Measurements from ENCODE around the gene LRRFIP2. TPM values are rescaled to one million over a fixed set of nuclear protein-coding genes. Genes with fewer than 3 reads are reported as not detected.

The LRRFIP2 gene
- total RNA-seq, 1 donor from 2014 or later, result 62.4 TPM

GRCh38 chr3:37190667-37191066 is 16.3 kb upstream of the LRRFIP2 start:
- peaks cover 4% of the 10 kb centered on the region for H3K4me1 Mint-ChIP-seq (ENCODE audit: low read depth, unreplicated experiment)
- no peak for FAIRE-seq
- TF ChIP-seq EZH2 (IDR thresholded peaks at IDR 0.05; ENCODE audit: insufficient read depth, low read length) (no peak), CTCF (IDR thresholded peaks at IDR 0.05; ENCODE audit: insufficient read depth, low read depth, low read length) (no peak)
- H3K9me3 Mint-ChIP-seq (ENCODE audit: unreplicated experiment), result no peaks in the 10 kb centered on the region
- no peak overlapping the region for H3K27ac ChIP-seq (ENCODE audit: low read depth, low read length)
- H3K27ac Mint-ChIP-seq (ENCODE audit: unreplicated experiment), result no peak overlapping the region
- no peak overlapping the region for H3K4me2 ChIP-seq (ENCODE audit: low read length)
- H3K4me3 Mint-ChIP-seq (ENCODE audit: unreplicated experiment), result no peak overlapping the region
- no peak for DNase-seq (ENCODE audit: low read depth)
- no peak overlapping the region for H2AFZ ChIP-seq (ENCODE audit: low read depth, low read length)
- H3K36me3 ChIP-seq (ENCODE audit: insufficient read depth, low read length), result no peaks in the 10 kb centered on the region
- H3K4me1 ChIP-seq (ENCODE audit: insufficient read depth, low read length), result no peaks in the 10 kb centered on the region
- no peaks in the 10 kb centered on the region for H4K20me1 ChIP-seq (ENCODE audit: insufficient read depth, low read length)
- no peak overlapping the region for H3K4me3 ChIP-seq (ENCODE audit: insufficient read depth, low read depth, low read length)
- no peaks in the 10 kb centered on the region for H3K36me3 Mint-ChIP-seq (ENCODE audit: low read depth, unreplicated experiment)
- H3K9me3 ChIP-seq (ENCODE audit: insufficient read depth, low read depth, low read length), result no peaks in the 10 kb centered on the region
- H3K79me2 ChIP-seq (ENCODE audit: insufficient read depth, low read length), result no peaks in the 10 kb centered on the region
- H3K27me3 ChIP-seq (ENCODE audit: insufficient read depth, low read length), result no peaks in the 10 kb centered on the region
- H3K9ac ChIP-seq (ENCODE audit: low read length), result no peak overlapping the region
- no peaks in the 10 kb centered on the region for H3K27me3 Mint-ChIP-seq (ENCODE audit: low read depth, unreplicated experiment)

GRCh38 chr3:37189109-37189508 is 14.7 kb upstream of the LRRFIP2 start:
- Histone ChIP-seq H2AFZ (ENCODE audit: low read depth, low read length) (no peak overlapping the region), H3K4me1 (ENCODE audit: insufficient read depth, low read length) (peaks cover 3% of the 10 kb centered on the region), H3K27me3 (ENCODE audit: insufficient read depth, low read length) (no peaks in the 10 kb centered on the region), H4K20me1 (ENCODE audit: insufficient read depth, low read length) (no peaks in the 10 kb centered on the region), H3K4me3 (ENCODE audit: insufficient read depth, low read depth, low read length) (no peak overlapping the region), H3K36me3 (ENCODE audit: insufficient read depth, low read length) (no peaks in the 10 kb centered on the region), H3K27ac (ENCODE audit: low read depth, low read length) (no peak overlapping the region), H3K9me3 (ENCODE audit: insufficient read depth, low read depth, low read length) (no peaks in the 10 kb centered on the region), H3K79me2 (ENCODE audit: insufficient read depth, low read length) (no peaks in the 10 kb centered on the region), H3K4me2 (ENCODE audit: low read length) (no peak overlapping the region), H3K9ac (ENCODE audit: low read length) (no peak overlapping the region)
- FAIRE-seq (no peak), DNase-seq (ENCODE audit: low read depth) (no peak)
- Mint-ChIP-seq H3K4me1 (ENCODE audit: low read depth, unreplicated experiment) (peaks cover 4% of the 10 kb centered on the region), H3K27ac (ENCODE audit: unreplicated experiment) (no peak overlapping the region), H3K36me3 (ENCODE audit: low read depth, unreplicated experiment) (no peaks in the 10 kb centered on the region), H3K4me3 (ENCODE audit: unreplicated experiment) (no peak overlapping the region), H3K9me3 (ENCODE audit: unreplicated experiment) (no peaks in the 10 kb centered on the region), H3K27me3 (ENCODE audit: low read depth, unreplicated experiment) (no peaks in the 10 kb centered on the region)
- no peak for TF ChIP-seq CTCF (IDR thresholded peaks at IDR 0.05; ENCODE audit: insufficient read depth, low read depth, low read length)
- no peak for TF ChIP-seq EZH2 (IDR thresholded peaks at IDR 0.05; ENCODE audit: insufficient read depth, low read length)

- Histone ChIP-seq H3K4me3 (ENCODE audit: insufficient read depth, low read depth, low read length) (no peak overlapping the region), H4K20me1 (ENCODE audit: insufficient read depth, low read length) (no peaks in the 10 kb centered on the region), H3K27ac (ENCODE audit: low read depth, low read length) (peak overlapping the region; percentile 87), H3K27me3 (ENCODE audit: insufficient read depth, low read length) (no peaks in the 10 kb centered on the region), H3K4me2 (ENCODE audit: low read length) (peak overlapping the region; percentile 67), H3K36me3 (ENCODE audit: insufficient read depth, low read length) (no peaks in the 10 kb centered on the region), H3K79me2 (ENCODE audit: insufficient read depth, low read length) (peaks cover 24% of the 10 kb centered on the region), H3K9me3 (ENCODE audit: insufficient read depth, low read depth, low read length) (no peaks in the 10 kb centered on the region), H2AFZ (ENCODE audit: low read depth, low read length) (no peak overlapping the region), H3K4me1 (ENCODE audit: insufficient read depth, low read length) (peaks cover 17% of the 10 kb centered on the region), H3K9ac (ENCODE audit: low read length) (peak overlapping the region; percentile 62)
- TF ChIP-seq CTCF (IDR thresholded peaks at IDR 0.05; ENCODE audit: insufficient read depth, low read depth, low read length) (no peak), EZH2 (IDR thresholded peaks at IDR 0.05; ENCODE audit: insufficient read depth, low read length) (no peak)
- DNase-seq (ENCODE audit: low read depth), result peak; percentile 75
- Mint-ChIP-seq H3K27ac (ENCODE audit: unreplicated experiment) (peak overlapping the region; percentile 75), H3K4me3 (ENCODE audit: unreplicated experiment) (no peak overlapping the region), H3K27me3 (ENCODE audit: low read depth, unreplicated experiment) (no peaks in the 10 kb centered on the region), H3K9me3 (ENCODE audit: unreplicated experiment) (no peaks in the 10 kb centered on the region), H3K4me1 (ENCODE audit: low read depth, unreplicated experiment) (peaks cover 23% of the 10 kb centered on the region), H3K36me3 (ENCODE audit: low read depth, unreplicated experiment) (peaks cover 3% of the 10 kb centered on the region)
- FAIRE-seq, result no peak
Observed at GRCh38 chr3:37183976-37184375, 9.6 kb upstream of the LRRFIP2 start.
